ENCODE results near the gene MBTPS1. TPM values are rescaled to one million over a fixed set of nuclear protein-coding genes. Genes with fewer than 3 reads are reported as not detected.
A peak's percentile ranks its signal among the peaks of the same experiment; 100 is the strongest.

Gene MBTPS1
- total and polyA plus RNA-seq, 9 of the 15 experiments (the other 6 are each of a cell fraction or from before 2014, with no cell fraction given), result 2.8 to 57.6 (median 43.8) TPM

- Histone ChIP-seq H3K4me3 (no peak overlapping the region), H3K79me2 (ENCODE audit: control insufficient read depth, insufficient read depth, low read length) (no peaks in the 10 kb centered on the region), H2AFZ (ENCODE audit: low read depth, low read length) (no peak overlapping the region), H3K27ac (ENCODE audit: extremely low read depth, low read depth, low read length) (no peak overlapping the region), H3K36me3 (ENCODE audit: control insufficient read depth, insufficient read depth, low read length) (peaks cover 82% of the 10 kb centered on the region), H3K9me3 (replicated peaks; ENCODE audit: control insufficient read depth, insufficient read depth, low read depth, low read length) (no peaks in the 10 kb centered on the region), H3K9me1 (ENCODE audit: control insufficient read depth, insufficient read depth, low read length) (no peaks in the 10 kb centered on the region), H4K20me1 (replicated peaks; ENCODE audit: control insufficient read depth, insufficient read depth, low read length) (no peaks in the 10 kb centered on the region), H3K4me1 (replicated peaks in 1 of 2; ENCODE audit: control insufficient read depth in 2 of 2, insufficient read depth in 2 of 2, low read length in 2 of 2) (no peaks in the 10 kb centered on the region), H3K4me2 (ENCODE audit: insufficient read depth, low read length) (no peak overlapping the region), H3K27me3 (ENCODE audit: control insufficient read depth in 2 of 2, insufficient read depth in 2 of 2, low read length in 2 of 2) (no peaks in the 10 kb centered on the region), H3K9ac (ENCODE audit: insufficient read depth in 1 of 2, low read depth in 2 of 2, low read length in 2 of 2) (peak overlapping the region in 1 of 2 experiments; percentile 56; a peak in 1 of 4 replicates)
- DNase-seq (ENCODE audit: extremely low read depth in 1 of 4, low spot score in 3 of 4) (no peak), ATAC-seq (no peak), FAIRE-seq (no peak)
- TF ChIP-seq TOE1 (IDR thresholded peaks at IDR 0.05; ENCODE audit: borderline replicate concordance), result no peak
- TF ChIP-seq TOE1 (CRISPR knock-in tag; IDR thresholded peaks at IDR 0.05; ENCODE audit: borderline replicate concordance, low read depth), result no peak
- no peak for TF ChIP-seq YBX1 (IDR thresholded peaks at IDR 0.05)
- no peak for TF ChIP-seq HMG20B (CRISPR knock-in tag; IDR thresholded peaks at IDR 0.05)
- no peak for TF ChIP-seq NUFIP1 (IDR thresholded peaks at IDR 0.05; ENCODE audit: partially characterized antibody)
- BruUV-seq (replicated peaks), result no TSS peak
- in situ Hi-C loops (cut with MboI), result no loop called here
- intact Hi-C loops (cut with micrococcal nuclease), result no loop called here
- CTCF ChIA-PET (ENCODE audit: low intra/inter-chr PET ratio), result no interaction called here
- POLR2A ChIA-PET, result no interaction called here
- 87% methylated on average over 11 of the region's 11 CpGs for WGBS (ENCODE audit: insufficient coverage, low coverage, missing lambda C conversion rate)
Measured at GRCh38 chr16:84075376-84075775, 41.4 kb downstream of the MBTPS1 start.

- CTCF ChIA-PET (ENCODE audit: low intra/inter-chr PET ratio), result no interaction called here
Measured at GRCh38 chr16:84074721-84075120, 42.0 kb downstream of the MBTPS1 start.

More at GRCh38 chr16:84074721-84075120, 42.0 kb downstream of the MBTPS1 start:
- FAIRE-seq (no peak), ATAC-seq (no peak), DNase-seq (ENCODE audit: extremely low read depth in 1 of 4, low spot score in 3 of 4) (no peak)
- Histone ChIP-seq H3K27ac (ENCODE audit: extremely low read depth, low read depth, low read length) (no peak overlapping the region), H2AFZ (ENCODE audit: low read depth, low read length) (no peak overlapping the region), H3K4me3 (no peak overlapping the region), H3K36me3 (ENCODE audit: control insufficient read depth, insufficient read depth, low read length) (peaks cover 82% of the 10 kb centered on the region), H3K27me3 (ENCODE audit: control insufficient read depth in 2 of 2, insufficient read depth in 2 of 2, low read length in 2 of 2) (no peaks in the 10 kb centered on the region), H3K4me2 (ENCODE audit: insufficient read depth, low read length) (no peak overlapping the region), H3K9ac (ENCODE audit: insufficient read depth in 1 of 2, low read depth in 2 of 2, low read length in 2 of 2) (no peak overlapping the region), H3K9me1 (ENCODE audit: control insufficient read depth, insufficient read depth, low read length) (no peaks in the 10 kb centered on the region), H4K20me1 (replicated peaks; ENCODE audit: control insufficient read depth, insufficient read depth, low read length) (no peaks in the 10 kb centered on the region), H3K79me2 (ENCODE audit: control insufficient read depth, insufficient read depth, low read length) (no peaks in the 10 kb centered on the region), H3K4me1 (replicated peaks in 1 of 2; ENCODE audit: control insufficient read depth in 2 of 2, insufficient read depth in 2 of 2, low read length in 2 of 2) (no peaks in the 10 kb centered on the region), H3K9me3 (replicated peaks; ENCODE audit: control insufficient read depth, insufficient read depth, low read depth, low read length) (no peaks in the 10 kb centered on the region)
- 100% methylated on average over 3 of the region's 3 CpGs for WGBS (ENCODE audit: insufficient coverage, low coverage, missing lambda C conversion rate)
- no TSS peak for BruUV-seq (replicated peaks)
- in situ Hi-C loops (cut with MboI) (no loop called here), intact Hi-C loops (cut with micrococcal nuclease) (no loop called here)
- TF ChIP-seq ZBTB17 (CRISPR knock-in tag; IDR thresholded peaks at IDR 0.05) (no peak), MAFF (IDR thresholded peaks at IDR 0.05; ENCODE audit: low read length) (no peak)
- POLR2A ChIA-PET, result interaction anchor here (0.9 kb wide), 1 partner anchor 128 kb away, joined by 3 read pairs; no protein-coding TSS in a partner anchor
